ENCODE measurements around the gene PCAT6. TPM values are rescaled to one million over a fixed set of nuclear protein-coding genes. Genes with fewer than 3 reads are reported as not detected.
A peak's percentile ranks its signal among the peaks of the same experiment; 100 is the strongest.

Gene PCAT6
- total RNA-seq (ENCODE audit: unreplicated experiment): 7.7 TPM
- long read RNA-seq, partial matches to known transcripts: 0 of 4 reads
- long read RNA-seq, other reads (novel, unspliced or antisense): 4 of 4 reads

GRCh38 chr1:202810615-202811295, at the start of gene PCAT6:
Gene PCAT6 (plus strand): TSS chr1:202810954.
- H3K27me3 Mint-ChIP-seq (ENCODE audit: unreplicated experiment): peaks cover 18% of the 10 kb centered on the region
- peak within 1 kb of the TSS; percentile 96 for H3K27ac Mint-ChIP-seq (ENCODE audit: unreplicated experiment)
- H3K4me3 Mint-ChIP-seq (ENCODE audit: unreplicated experiment): peak within 1 kb of the TSS; percentile 98
- DNase-seq: peak; percentile 96
- peaks cover 18% of the 10 kb centered on the region for H3K9me3 Mint-ChIP-seq (ENCODE audit: unreplicated experiment)
- TF ChIP-seq CTCF (IDR thresholded peaks at IDR 0.05; ENCODE audit: partially characterized antibody, unreplicated experiment): no peak
- H3K4me1 Mint-ChIP-seq (ENCODE audit: low read depth, unreplicated experiment): peaks cover 21% of the 10 kb centered on the region
- no peaks in the 10 kb centered on the region for H3K36me3 Mint-ChIP-seq (ENCODE audit: unreplicated experiment)

- peaks cover 5% of the 10 kb centered on the region for H3K4me1 Mint-ChIP-seq (ENCODE audit: low read depth, unreplicated experiment)
- peaks cover 4% of the 10 kb centered on the region for H3K27me3 Mint-ChIP-seq (ENCODE audit: unreplicated experiment)
- DNase-seq: no peak
- no peak for TF ChIP-seq CTCF (IDR thresholded peaks at IDR 0.05; ENCODE audit: partially characterized antibody, unreplicated experiment)
- H3K27ac Mint-ChIP-seq (ENCODE audit: unreplicated experiment): peak overlapping the region; percentile 23
- H3K4me3 Mint-ChIP-seq (ENCODE audit: unreplicated experiment): no peak overlapping the region
- H3K9me3 Mint-ChIP-seq (ENCODE audit: unreplicated experiment): peaks cover 3% of the 10 kb centered on the region
- H3K36me3 Mint-ChIP-seq (ENCODE audit: unreplicated experiment): no peaks in the 10 kb centered on the region
These were observed 48.7 kb upstream of the PCAT6 start for GRCh38 chr1:202762019-202762418.

GRCh38 chr1:202765721-202766120, 45.0 kb upstream of the PCAT6 start:
- Mint-ChIP-seq H3K36me3 (ENCODE audit: unreplicated experiment) (no peaks in the 10 kb centered on the region), H3K27ac (ENCODE audit: unreplicated experiment) (no peak overlapping the region), H3K4me3 (ENCODE audit: unreplicated experiment) (no peak overlapping the region), H3K9me3 (ENCODE audit: unreplicated experiment) (peaks cover 7% of the 10 kb centered on the region), H3K4me1 (ENCODE audit: low read depth, unreplicated experiment) (peaks cover 8% of the 10 kb centered on the region), H3K27me3 (ENCODE audit: unreplicated experiment) (peaks cover 5% of the 10 kb centered on the region)
- TF ChIP-seq CTCF (IDR thresholded peaks at IDR 0.05; ENCODE audit: partially characterized antibody, unreplicated experiment): no peak
- no peak for DNase-seq

- peaks cover 8% of the 10 kb centered on the region for H3K4me1 Mint-ChIP-seq (ENCODE audit: low read depth, unreplicated experiment)
- no peak overlapping the region for H3K4me3 Mint-ChIP-seq (ENCODE audit: unreplicated experiment)
- H3K36me3 Mint-ChIP-seq (ENCODE audit: unreplicated experiment): no peaks in the 10 kb centered on the region
- H3K9me3 Mint-ChIP-seq (ENCODE audit: unreplicated experiment): peaks cover 6% of the 10 kb centered on the region
- no peak for TF ChIP-seq CTCF (IDR thresholded peaks at IDR 0.05; ENCODE audit: partially characterized antibody, unreplicated experiment)
- no peak overlapping the region for H3K27ac Mint-ChIP-seq (ENCODE audit: unreplicated experiment)
- DNase-seq: no peak
- peaks cover 3% of the 10 kb centered on the region for H3K27me3 Mint-ChIP-seq (ENCODE audit: unreplicated experiment)
These were observed 40.6 kb upstream of the PCAT6 start for GRCh38 chr1:202770135-202770534.

GRCh38 chr1:202781180-202781579, 29.6 kb upstream of the PCAT6 start:
- no peak for DNase-seq
- H3K36me3 Mint-ChIP-seq (ENCODE audit: unreplicated experiment): no peaks in the 10 kb centered on the region
- H3K9me3 Mint-ChIP-seq (ENCODE audit: unreplicated experiment): peaks cover 2% of the 10 kb centered on the region
- peak; percentile 4 for TF ChIP-seq CTCF (IDR thresholded peaks at IDR 0.05; ENCODE audit: partially characterized antibody, unreplicated experiment)
- no peak overlapping the region for H3K27ac Mint-ChIP-seq (ENCODE audit: unreplicated experiment)
- peaks cover 10% of the 10 kb centered on the region for H3K4me1 Mint-ChIP-seq (ENCODE audit: low read depth, unreplicated experiment)
- no peak overlapping the region for H3K4me3 Mint-ChIP-seq (ENCODE audit: unreplicated experiment)
- peaks cover 2% of the 10 kb centered on the region for H3K27me3 Mint-ChIP-seq (ENCODE audit: unreplicated experiment)
